ENCODE measurements around the gene ST3GAL5. TPM values are rescaled to one million over a fixed set of nuclear protein-coding genes. Genes with fewer than 3 reads are reported as not detected.

The ST3GAL5 gene
- total RNA-seq, 1 donor = 17.4 TPM

DNA sequence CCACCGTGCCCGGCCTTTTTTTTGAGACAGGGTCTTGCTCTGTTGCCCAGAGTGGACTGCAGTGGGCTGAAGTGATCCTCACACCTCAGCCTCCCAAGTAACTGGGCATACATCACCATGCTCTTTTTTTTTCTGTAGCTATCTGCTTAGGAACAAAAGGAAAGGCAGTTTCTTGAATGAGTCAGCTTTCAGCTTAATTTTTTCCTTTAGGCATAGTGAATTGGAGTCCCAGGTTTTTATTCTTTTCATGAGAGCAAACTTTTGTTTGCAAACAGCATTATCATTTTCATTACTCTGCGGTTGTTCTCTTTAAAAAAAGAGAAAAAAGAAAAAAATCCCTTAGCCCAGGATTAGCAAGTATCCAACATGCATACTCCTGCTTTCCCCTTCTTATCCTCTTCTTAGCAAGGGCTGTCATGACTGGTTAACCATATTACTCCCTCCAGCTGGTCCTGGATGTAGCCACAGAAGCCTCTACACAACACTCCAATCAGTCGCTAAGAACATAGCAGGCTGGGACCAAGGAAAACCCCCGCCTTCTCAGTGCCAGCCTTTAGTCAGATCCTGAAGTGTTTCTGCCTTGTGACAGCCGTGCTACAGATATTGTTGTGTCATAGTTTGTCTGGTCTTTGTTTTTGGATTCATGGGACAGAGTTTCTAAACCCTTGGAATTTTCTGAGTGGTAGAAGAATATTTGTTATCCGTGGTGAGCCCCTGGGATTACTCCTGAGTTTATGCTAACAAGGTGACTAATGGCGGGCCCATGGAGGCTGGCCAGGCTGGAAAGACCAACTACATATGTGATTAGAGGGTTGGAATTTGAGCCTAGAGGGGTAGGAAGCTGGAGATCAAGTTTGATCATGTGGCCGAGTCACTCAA is 23.3 kb upstream of the ST3GAL5 start:
- DNase-seq (ENCODE audit: insufficient read length, low spot score, missing footprints) = peak; percentile 90
- Histone ChIP-seq H3K4me2 (ENCODE audit: insufficient read depth, low read length) (peak overlapping the region; percentile 22), H3K27me3 (ENCODE audit: insufficient read depth, low read length) (no peaks in the 10 kb centered on the region), H3K4me3 (ENCODE audit: insufficient read depth, low read length) (no peak overlapping the region), H3K36me3 (ENCODE audit: insufficient read depth, low read length) (no peaks in the 10 kb centered on the region), H3K4me1 (ENCODE audit: insufficient read depth, low read length) (peaks cover 25% of the 10 kb centered on the region), H2AFZ (ENCODE audit: low read length) (peak overlapping the region; percentile 5), H3K27ac (ENCODE audit: low read depth, low read length) (peak overlapping the region; percentile 82), H4K20me1 (ENCODE audit: insufficient read depth, low read length) (no peaks in the 10 kb centered on the region), H3K9me3 (ENCODE audit: low read depth, low read length) (no peaks in the 10 kb centered on the region), H3K79me2 (ENCODE audit: insufficient read depth, low read length) (no peaks in the 10 kb centered on the region)
- TF ChIP-seq, protein P1, sequence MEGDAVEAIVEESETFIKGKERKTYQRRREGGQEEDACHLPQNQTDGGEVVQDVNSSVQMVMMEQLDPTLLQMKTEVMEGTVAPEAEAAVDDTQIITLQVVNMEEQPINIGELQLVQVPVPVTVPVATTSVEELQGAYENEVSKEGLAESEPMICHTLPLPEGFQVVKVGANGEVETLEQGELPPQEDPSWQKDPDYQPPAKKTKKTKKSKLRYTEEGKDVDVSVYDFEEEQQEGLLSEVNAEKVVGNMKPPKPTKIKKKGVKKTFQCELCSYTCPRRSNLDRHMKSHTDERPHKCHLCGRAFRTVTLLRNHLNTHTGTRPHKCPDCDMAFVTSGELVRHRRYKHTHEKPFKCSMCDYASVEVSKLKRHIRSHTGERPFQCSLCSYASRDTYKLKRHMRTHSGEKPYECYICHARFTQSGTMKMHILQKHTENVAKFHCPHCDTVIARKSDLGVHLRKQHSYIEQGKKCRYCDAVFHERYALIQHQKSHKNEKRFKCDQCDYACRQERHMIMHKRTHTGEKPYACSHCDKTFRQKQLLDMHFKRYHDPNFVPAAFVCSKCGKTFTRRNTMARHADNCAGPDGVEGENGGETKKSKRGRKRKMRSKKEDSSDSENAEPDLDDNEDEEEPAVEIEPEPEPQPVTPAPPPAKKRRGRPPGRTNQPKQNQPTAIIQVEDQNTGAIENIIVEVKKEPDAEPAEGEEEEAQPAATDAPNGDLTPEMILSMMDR (IDR thresholded peaks at IDR 0.05; ENCODE audit: extremely low read depth, low read depth, low read length) = no peak

- H3K79me2 ChIP-seq (ENCODE audit: insufficient read depth, low read length) = no peaks in the 10 kb centered on the region
- no peaks in the 10 kb centered on the region for H3K36me3 ChIP-seq (ENCODE audit: insufficient read depth, low read length)
- no peaks in the 10 kb centered on the region for H3K9me3 ChIP-seq (ENCODE audit: low read depth, low read length)
- TF ChIP-seq, protein P1 (IDR thresholded peaks at IDR 0.05; ENCODE audit: extremely low read depth, low read depth, low read length) = no peak
- no peak overlapping the region for H2AFZ ChIP-seq (ENCODE audit: low read length)
- no peaks in the 10 kb centered on the region for H4K20me1 ChIP-seq (ENCODE audit: insufficient read depth, low read length)
- no peak for DNase-seq (ENCODE audit: insufficient read length, low spot score, missing footprints)
- no peaks in the 10 kb centered on the region for H3K27me3 ChIP-seq (ENCODE audit: insufficient read depth, low read length)
- peaks cover 25% of the 10 kb centered on the region for H3K4me1 ChIP-seq (ENCODE audit: insufficient read depth, low read length)
- no peak overlapping the region for H3K4me3 ChIP-seq (ENCODE audit: insufficient read depth, low read length)
- H3K4me2 ChIP-seq (ENCODE audit: insufficient read depth, low read length) = no peak overlapping the region
- no peak overlapping the region for H3K27ac ChIP-seq (ENCODE audit: low read depth, low read length)
Measured at GRCh38 chr2:85911097-85911496, 22.3 kb upstream of the ST3GAL5 start.

DNA sequence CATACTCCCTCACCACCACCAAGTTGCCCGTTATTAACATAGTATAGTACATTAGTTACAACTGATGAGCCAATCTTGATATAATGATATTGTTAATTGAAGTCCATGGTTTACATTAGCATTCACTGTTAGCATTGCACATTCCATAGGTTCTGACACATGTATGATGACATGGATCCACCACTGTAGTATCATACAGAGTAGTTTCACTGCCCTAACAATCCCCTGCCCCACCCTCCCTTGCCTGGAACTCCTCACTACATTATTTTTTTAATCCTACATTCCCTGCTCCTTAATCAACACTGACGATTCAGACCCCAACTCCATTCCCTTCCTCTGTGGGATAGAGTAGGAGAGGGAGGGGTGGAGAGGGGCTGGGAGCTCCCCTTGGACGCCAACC is 20.2 kb upstream of the ST3GAL5 start:
- Histone ChIP-seq H3K27me3 (ENCODE audit: insufficient read depth, low read length) (no peaks in the 10 kb centered on the region), H3K79me2 (ENCODE audit: insufficient read depth, low read length) (no peaks in the 10 kb centered on the region), H3K9me3 (ENCODE audit: low read depth, low read length) (no peaks in the 10 kb centered on the region), H2AFZ (ENCODE audit: low read length) (no peak overlapping the region), H3K4me1 (ENCODE audit: insufficient read depth, low read length) (peaks cover 32% of the 10 kb centered on the region), H3K4me2 (ENCODE audit: insufficient read depth, low read length) (no peak overlapping the region), H3K27ac (ENCODE audit: low read depth, low read length) (no peak overlapping the region), H4K20me1 (ENCODE audit: insufficient read depth, low read length) (no peaks in the 10 kb centered on the region), H3K4me3 (ENCODE audit: insufficient read depth, low read length) (no peak overlapping the region), H3K36me3 (ENCODE audit: insufficient read depth, low read length) (no peaks in the 10 kb centered on the region)
- TF ChIP-seq, protein P1 (IDR thresholded peaks at IDR 0.05; ENCODE audit: extremely low read depth, low read depth, low read length) = no peak
- no peak for DNase-seq (ENCODE audit: insufficient read length, low spot score, missing footprints)

DNA sequence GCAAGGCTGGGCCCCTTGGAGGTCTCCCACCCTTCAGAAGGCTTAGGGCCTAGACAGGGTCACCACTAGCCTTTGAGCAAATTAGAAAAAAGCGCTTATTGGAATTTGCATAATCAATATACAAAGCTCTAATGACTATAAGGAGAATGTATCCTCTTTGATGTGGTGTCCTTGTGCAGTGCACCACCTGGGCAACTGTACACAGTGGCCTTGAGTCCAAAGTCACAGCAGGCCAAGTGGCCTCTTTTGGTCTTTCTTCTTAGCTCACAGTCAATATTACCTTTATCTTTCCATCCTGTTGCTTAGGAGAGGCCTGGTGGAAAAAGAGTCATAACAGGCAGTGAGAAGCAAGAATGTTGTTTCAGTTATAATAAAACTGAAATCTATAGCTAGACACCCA is 19.7 kb upstream of the ST3GAL5 start:
- Histone ChIP-seq H2AFZ (ENCODE audit: low read length) (no peak overlapping the region), H3K4me2 (ENCODE audit: insufficient read depth, low read length) (no peak overlapping the region), H3K4me3 (ENCODE audit: insufficient read depth, low read length) (no peak overlapping the region)

More for the DNA sequence above, 19.7 kb upstream of the ST3GAL5 start:
- Histone ChIP-seq H4K20me1 (ENCODE audit: insufficient read depth, low read length) (no peaks in the 10 kb centered on the region), H3K27ac (ENCODE audit: low read depth, low read length) (no peak overlapping the region), H3K9me3 (ENCODE audit: low read depth, low read length) (no peaks in the 10 kb centered on the region), H3K79me2 (ENCODE audit: insufficient read depth, low read length) (no peaks in the 10 kb centered on the region), H3K27me3 (ENCODE audit: insufficient read depth, low read length) (no peaks in the 10 kb centered on the region), H3K36me3 (ENCODE audit: insufficient read depth, low read length) (no peaks in the 10 kb centered on the region), H3K4me1 (ENCODE audit: insufficient read depth, low read length) (peaks cover 30% of the 10 kb centered on the region)
- no peak for DNase-seq (ENCODE audit: insufficient read length, low spot score, missing footprints)
- TF ChIP-seq, protein P1 (IDR thresholded peaks at IDR 0.05; ENCODE audit: extremely low read depth, low read depth, low read length) = no peak
